A549 treated with AZD2906 at 1 μM for 4 hours (cell line): ENCODE data around the gene NPAS4. TPM values are rescaled to one million over a fixed set of nuclear protein-coding genes. Genes with fewer than 3 reads are reported as not detected.

Experiments used
- total RNA-seq: library from RNA; stranded (reverse); fragments of 200-300 nt; extraction: Qiagen RNA extraction; gene quantifications from 5 replicates; pipeline ENCODE4 v1.2.3, GENCODE V29; 2022

NPAS4 gene
- not detected in 5 replicates for total RNA-seq

GRCh38 chr11:66420671-66421476, at the start of gene NPAS4:
Gene NPAS4, plus strand, starts transcription at chr11:66421035. Its CDS starts 145 bp downstream, at chr11:66421180.

GRCh38 chr11:66371627-66372415, 49.0 kb upstream of the NPAS4 start, which contains the start of gene SLC29A2:
Gene SLC29A2, minus strand, starts transcription at chr11:66371760. Its CDS starts 169 bp downstream, at chr11:66371591.

DNA sequence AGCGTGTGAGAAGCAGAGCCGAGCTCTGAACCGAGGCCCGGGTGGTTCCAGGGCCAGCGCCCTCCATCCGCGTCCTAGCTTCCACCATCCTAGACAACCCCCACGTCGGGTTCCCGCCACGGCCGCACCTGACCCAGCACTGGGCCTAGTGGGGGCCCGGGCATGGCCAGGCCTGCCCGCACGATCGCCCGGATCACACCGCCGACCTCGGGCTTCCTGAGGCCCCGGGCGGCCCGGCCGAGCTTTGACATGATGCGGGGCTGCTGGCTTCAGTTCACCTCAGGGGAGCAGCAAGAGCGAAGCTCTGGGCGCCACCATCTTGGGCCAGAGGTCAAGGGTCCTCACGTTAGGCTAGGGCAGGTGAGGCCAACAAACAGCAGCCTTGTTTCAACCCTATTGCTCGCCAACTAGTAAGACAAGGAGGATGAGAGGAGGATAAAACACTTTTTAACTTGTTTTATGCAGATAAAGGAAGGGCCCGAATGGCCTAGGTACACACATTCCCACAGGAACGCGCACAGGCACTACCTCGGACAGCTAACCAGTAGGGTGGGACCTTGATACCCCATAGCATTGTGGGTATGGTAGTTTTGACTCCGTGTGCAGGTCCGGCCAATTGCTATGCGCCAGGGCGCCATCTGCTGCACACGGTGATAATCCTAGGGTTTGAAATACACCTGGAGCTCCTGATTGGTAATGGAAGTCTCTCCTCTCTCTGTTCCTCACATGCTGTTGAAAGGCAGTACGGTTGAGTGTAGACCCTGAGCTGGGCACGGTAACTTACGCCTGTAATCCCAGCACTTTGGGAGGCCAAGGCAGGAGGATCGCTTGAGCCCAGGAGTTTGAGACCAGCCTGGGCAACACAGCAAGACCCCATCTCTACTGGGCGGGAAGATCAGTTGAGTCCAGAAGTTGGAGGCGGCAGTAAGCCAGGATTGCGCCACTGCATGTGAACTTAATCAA, 17.9 kb downstream of the NPAS4 start, which contains the start of gene MRPL11:
Gene MRPL11, minus strand, starts transcription at position 345 of the 963 bp plus-strand sequence. Its CDS starts 94 bp downstream, at position 251.

DNA sequence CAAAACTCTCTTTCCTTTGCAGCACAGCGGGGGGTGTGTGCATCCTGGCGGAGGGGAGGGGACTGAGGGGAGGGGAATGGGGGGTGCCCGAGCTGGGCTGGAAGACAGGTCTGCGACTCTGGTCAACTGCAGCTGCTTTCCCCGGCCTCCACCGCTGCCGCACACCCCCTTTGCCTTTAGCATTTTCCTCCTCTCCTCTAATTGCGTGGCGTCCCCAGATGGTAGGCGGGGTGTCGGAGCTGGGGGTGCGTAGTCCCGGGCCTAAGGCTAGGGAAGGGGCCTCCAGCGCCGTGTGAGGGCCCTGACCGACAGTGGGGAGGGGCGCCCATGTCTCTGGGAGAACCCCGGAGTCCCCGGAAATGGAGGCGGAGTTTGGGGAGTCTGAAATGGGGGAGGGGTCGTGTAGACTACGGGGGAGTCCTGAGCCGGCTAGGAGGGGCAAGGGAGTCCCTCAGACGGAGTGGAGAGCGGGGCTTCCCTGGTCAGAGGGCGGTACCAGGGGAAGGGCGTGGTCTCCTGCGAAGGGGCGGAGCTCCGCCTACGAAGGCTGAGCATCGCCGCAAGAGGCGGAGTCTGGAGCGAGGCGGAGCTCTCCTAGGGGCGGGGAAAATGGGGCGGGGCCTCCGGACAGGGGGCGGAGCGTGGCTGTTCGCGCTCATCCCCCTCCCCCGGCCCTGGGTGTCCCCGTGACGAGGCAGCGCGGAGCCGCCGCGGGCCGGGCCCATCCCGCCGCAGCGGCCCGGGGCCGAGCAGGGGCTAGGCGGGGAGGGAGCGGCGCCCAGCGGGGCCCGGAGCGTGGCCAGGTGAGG, 45.6 kb downstream of the NPAS4 start, which contains the start of gene PELI3:
Gene PELI3, plus strand, starts transcription at position 681 of the 809 bp plus-strand sequence. CDS start 1,224 bp downstream, outside the sequence.

Other genes starting within 250 kb of the NPAS4 start
- gene KLC2, start 163.3 kb upstream of the NPAS4 start, total RNA-seq = 39.3 to 47.0 TPM (median 43.1 TPM) in 5 replicates
- 131 to 153 TPM (median 147 TPM) in 5 replicates for gene RAB1B, start 152.4 kb upstream of the NPAS4 start, total RNA-seq
- gene CNIH2, start 142.9 kb upstream of the NPAS4 start, total RNA-seq = 2.1 to 3.0 TPM (median 2.3 TPM) in 5 replicates
- gene YIF1A, start 131.9 kb upstream of the NPAS4 start, total RNA-seq = 93.6 to 127 TPM (median 118 TPM) in 5 replicates
- gene TMEM151A, start 129.1 kb upstream of the NPAS4 start, total RNA-seq = 2.0 to 4.1 TPM (median 3.7 TPM) in 5 replicates
- gene CD248, start 104.0 kb upstream of the NPAS4 start, total RNA-seq = 0.02 to 0.03 TPM in 2 of 5 replicates, not detected in the others
- gene RIN1, start 84.6 kb upstream of the NPAS4 start, total RNA-seq = 22.0 to 34.3 TPM (median 31.6 TPM) in 5 replicates
- gene BRMS1, start 75.9 kb upstream of the NPAS4 start, total RNA-seq = 74.1 to 97.5 TPM (median 86.7 TPM) in 5 replicates
- gene B4GAT1, start 73.4 kb upstream of the NPAS4 start, total RNA-seq = 13.5 to 17.7 TPM (median 17.4 TPM) in 5 replicates
- gene SLC29A2, start 49.3 kb upstream of the NPAS4 start, total RNA-seq = 6.0 to 10.5 TPM (median 9.3 TPM) in 5 replicates
- gene MRPL11, start 17.8 kb downstream of the NPAS4 start, total RNA-seq = 92.8 to 117 TPM (median 112 TPM) in 5 replicates
- gene PELI3, start 45.9 kb downstream of the NPAS4 start, total RNA-seq = 3.4 to 5.2 TPM (median 4.6 TPM) in 5 replicates
- gene DPP3, start 59.4 kb downstream of the NPAS4 start, total RNA-seq = 51.8 to 63.1 TPM (median 54.0 TPM) in 5 replicates
- gene BBS1, start 89.6 kb downstream of the NPAS4 start, total RNA-seq = 8.9 to 10.5 TPM (median 9.4 TPM) in 5 replicates
- 7.0 to 14.5 TPM (median 13.6 TPM) in 5 replicates for gene ZDHHC24, start 125.0 kb downstream of the NPAS4 start, total RNA-seq
- gene ACTN3, start 125.9 kb downstream of the NPAS4 start, total RNA-seq = 0.02 to 0.10 TPM (median 0.09 TPM) in 4 of 5 replicates, not detected in the other
- 31.7 to 39.8 TPM (median 33.7 TPM) in 5 replicates for gene CTSF, start 147.6 kb downstream of the NPAS4 start, total RNA-seq
- 0.34 to 0.58 TPM (median 0.49 TPM) in 5 replicates for gene CCDC87, start 172.0 kb downstream of the NPAS4 start, total RNA-seq
- gene CCS, start 172.2 kb downstream of the NPAS4 start, total RNA-seq = 23.6 to 30.6 TPM (median 27.5 TPM) in 5 replicates
- 57.5 to 80.4 TPM (median 64.7 TPM) in 5 replicates for gene RBM14, start 195.6 kb downstream of the NPAS4 start, total RNA-seq
- gene RBM4, start 217.7 kb downstream of the NPAS4 start, total RNA-seq = 127 to 149 TPM (median 132 TPM) in 5 replicates